HK-2 (cell line): ENCODE data around the gene AJAP1.

Source experiments
- DNase-seq: peaks from one replicate; pipeline ENCODE4 v3.0.0-alpha.2; 2018; ENCODE audit not compliant: unreplicated experiment

AJAP1 gene

DNA sequence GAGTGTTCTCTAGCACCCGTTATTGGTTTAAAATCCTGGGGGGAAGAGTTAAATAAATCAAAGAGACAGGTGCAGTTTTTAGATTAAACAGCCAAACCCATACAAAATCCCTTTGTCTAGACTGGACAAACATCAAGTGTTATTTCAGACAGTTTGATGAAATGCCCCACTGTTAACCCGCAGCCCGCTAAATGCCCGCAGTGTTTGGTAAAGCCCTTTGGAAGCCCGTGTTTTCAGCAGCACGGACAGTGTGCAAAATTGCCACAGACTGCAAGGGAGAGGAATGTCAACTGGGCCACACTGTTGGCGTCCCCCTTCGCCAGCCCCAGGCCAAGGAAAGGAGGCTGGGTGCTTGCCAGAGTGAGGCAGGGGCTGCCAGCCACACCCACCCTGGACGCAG, 26.6 kb downstream of the AJAP1 start:
- DNase-seq = no peak

DNA sequence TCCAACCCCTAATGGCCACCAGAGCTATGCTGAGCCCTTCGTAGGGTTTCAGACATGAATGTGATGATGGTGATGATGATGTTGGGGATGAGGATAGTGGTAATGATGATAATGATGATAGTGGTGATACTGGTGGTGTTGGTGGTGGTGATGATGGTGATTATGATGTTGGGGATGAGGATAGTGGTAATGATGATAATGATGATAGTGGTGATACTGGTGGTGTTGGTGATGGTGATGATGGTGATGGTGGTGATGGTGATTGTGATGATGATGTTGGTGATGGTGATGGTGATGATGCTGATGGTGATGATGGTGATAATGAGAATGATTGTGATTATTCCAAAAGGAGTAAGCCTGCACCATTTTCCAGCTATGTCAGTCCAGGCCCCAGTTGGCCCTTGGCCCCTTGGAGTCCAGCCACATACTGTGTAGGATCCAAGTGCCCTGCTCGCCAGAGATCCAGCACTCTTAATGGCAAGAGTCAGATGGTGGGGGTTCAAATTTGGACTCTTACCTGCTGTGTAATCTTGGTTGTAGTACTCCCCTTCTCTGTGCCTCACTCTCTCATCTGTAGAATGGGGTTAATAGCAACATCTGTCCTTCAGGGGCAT, 28.3 kb downstream of the AJAP1 start:
- no peak for DNase-seq

DNA sequence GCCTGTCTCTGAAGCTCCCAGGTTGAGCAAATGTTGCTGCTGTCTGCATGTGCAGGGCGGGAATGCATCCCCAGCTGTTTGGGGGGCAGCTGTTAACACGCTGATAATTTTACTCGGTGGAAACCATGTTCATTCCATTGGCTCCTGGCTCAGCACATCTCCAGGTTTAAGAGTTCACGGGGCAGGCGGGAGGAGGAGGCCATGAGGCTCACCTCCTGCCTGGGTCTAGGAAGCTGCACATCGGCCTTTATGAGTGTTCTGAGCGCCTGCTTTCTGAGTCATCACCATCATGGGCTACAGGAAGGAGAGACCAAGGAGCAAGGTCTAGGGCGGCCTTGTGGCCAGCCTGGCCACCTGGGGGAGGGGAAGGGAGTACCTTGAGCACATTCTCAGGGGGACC, 29.7 kb downstream of the AJAP1 start:
- DNase-seq = no peak

DNA sequence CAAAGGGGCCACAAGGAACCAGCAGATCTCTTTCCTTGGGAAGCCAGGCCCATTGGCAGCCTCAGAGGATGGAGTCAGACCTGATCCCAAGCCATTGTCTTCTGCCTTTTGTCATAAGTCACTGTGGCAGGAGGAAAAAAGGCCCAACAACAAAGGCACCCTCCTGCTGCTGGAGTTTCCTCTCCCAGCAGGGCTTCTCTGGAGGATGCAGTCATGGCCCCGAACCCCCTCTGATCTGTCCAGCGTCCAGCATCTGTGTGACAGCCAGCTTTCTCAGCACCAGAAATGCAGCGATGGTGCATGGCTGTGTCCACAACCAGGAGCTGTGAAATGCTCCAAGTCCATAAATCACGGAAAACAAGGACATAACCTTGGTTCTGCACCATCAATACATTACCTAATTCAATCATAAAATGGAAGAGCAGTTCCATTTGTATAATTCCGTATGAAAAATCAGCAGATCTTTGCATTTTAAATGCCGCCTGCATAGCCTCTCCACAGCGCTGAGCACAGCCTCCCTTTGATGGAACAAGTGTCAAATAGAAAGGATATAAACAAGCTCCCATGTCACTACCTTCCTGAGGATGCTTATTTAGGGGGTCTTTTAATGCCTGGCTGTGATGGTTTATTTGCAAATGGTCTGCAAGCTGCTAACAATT, 30.6 kb downstream of the AJAP1 start:
- no peak for DNase-seq

DNA sequence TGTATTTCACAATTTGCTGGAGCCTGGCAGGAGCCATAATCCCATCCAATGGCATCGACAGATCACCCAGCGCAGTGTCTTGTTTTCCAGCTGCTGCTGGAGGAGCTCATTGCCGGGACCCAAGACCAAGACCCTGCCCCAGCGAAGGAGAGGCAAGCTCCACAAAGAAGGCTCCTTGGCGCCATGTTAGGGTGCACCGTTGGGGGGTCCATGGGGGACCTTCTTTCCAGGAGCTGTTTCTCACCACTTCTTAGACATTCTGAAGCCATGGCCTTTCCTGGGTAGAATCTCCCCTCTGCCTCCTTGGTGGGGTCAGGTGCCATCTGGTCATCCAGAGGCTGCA, 31.1 kb downstream of the AJAP1 start:
- no peak for DNase-seq

DNA sequence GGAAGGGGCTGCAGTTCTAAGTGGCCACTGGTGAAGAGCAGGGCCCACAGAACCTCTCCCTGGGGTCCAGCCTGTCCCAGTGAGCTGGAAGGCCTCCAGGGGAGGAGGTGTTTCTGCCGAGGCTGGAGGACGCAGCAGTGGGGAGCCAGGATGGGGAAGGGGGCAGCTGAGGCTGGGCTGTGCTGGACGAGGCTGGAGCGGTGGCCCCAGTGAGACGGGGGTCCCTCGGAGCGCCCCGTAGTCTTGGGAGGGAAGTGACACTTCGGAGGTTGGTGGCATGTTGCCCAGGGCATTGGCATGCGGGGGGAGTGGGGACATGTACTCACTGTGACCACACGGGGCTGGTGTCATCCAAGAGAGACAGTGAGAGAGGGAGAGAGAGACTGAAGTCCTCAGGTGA, 33.5 kb downstream of the AJAP1 start:
- DNase-seq = no peak

DNA sequence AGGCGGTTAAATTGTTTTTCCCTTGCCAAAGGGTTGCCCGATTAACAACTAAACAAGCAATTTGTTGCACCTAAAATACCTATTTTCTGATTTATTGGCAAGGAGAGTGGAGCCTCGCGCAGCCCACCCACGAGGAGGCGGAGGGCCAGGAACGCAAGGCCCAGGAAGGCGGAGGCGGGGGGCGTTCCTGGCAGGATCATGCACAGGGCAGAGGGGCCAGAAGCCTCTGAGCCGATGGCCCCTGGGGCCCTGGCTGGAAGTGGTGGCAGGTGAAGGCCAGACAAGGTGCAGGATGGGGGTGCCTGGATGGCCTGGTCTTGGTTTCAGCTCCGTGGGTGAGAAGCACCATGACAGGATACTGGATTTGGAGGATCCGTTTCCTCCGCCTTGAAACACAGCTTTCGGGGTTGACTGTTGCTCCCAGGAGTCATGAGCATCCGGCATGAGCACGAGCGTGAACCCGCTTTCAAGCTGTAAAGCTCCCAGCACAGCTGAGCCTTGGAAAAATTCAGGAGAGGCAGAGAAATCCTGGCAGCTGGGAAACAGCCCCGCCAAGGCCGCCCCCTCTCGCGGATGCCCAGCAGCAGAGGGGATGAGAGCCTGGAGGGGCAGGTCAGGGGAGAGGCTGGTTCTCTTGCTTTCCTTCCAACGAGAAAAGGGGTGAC, 35.0 kb downstream of the AJAP1 start:
- DNase-seq = no peak

DNA sequence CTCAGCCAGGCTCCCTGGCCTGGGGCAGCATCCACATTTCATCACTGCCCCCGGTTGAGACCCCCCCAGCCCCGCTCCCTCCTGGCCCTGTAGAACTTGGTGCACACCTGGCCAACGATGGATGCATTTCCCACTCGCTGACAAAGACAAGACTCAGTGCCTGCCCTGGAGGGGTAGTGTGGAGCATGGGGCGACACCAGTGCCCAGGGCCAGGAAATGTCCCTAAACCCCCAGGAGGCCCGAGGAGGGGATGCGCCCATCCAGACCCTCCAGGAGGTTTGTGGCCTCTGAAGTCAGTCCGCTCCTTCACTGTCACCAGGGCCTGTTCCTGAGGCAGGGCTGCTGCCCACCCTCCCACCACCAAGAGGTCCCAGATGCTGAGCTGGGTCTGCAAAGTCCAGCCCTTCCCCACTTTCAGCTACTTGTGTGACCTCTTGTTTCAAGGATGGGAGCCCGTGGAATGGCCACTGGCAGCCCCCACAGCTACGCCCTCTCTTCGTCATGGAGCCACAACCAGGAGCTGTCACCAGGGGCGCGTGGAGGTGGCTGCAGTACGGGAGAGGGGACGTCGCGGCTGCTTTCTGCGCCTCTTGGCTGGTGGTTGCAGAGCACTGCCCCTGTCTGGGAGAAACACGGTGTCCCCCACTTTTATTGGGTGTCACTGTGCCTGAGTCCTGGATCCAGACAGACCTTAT, 35.7 kb downstream of the AJAP1 start:
- no peak for DNase-seq

DNA sequence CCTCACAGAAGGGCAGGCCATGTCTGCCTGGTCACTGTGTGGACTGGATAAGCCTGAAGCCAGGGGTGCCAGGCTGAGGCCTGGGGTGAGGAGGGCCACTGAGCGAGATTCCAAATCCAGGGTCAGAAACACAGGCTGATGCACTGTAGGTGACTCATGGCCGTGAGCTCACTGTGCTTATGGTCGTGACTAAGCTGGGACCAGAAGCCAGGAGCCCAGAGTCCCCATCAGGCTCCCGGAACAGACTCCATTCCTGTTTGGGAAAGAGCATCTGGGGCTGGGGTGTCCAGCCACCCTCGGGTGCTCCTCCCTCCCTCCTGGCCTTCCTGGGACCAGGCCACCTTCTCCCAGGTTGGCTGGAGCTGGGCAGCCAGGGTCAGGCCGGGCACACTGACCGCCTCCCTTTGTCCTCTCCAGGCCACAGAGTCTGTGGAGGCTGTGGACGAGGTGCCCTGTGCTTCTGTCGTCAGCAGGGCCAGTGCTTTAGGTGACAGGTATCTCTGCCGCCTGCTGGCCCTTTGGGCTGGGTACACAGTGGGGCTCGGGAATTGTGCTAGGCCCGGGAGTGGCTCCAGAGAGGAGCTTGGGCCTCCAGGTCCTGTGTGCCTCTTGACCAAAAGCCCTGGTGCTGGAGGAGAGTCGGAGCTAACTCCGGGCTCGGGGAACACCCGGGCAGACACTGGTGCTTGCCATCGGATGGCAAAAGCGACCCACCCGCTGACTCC, 36.7 kb downstream of the AJAP1 start:
- no peak for DNase-seq

DNA sequence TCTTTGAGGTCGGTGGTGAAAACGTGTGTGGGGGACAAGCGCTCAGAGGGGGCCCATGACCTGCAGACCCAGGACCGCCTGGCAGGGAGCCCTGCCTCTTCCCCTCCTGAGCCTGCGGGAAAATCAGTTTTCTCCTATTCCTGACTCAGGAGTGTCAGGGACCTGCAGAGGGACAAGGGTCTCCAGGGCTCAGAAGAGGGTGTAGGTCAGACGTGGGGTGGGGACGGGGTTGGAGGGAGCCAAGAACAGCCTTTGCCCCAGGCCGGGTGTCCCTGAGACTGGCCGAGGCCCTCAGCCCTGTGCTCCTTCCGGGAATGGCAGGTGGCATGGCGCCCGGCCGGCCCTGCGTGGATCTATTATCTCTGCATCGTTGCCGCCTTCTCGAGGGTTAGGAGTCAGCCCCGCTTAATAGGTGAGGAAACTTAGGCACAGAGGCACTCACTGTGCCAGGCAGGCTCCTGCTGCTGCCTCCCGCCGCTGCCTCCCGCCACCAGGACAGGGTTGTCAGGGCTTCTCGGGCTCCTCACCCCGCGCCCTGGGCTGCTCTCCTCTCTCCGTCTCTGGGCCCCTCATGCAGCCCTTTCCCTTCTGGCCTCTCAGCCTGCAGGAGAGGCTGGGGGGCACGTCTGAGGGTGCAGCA, 37.5 kb downstream of the AJAP1 start:
- no peak for DNase-seq

DNA sequence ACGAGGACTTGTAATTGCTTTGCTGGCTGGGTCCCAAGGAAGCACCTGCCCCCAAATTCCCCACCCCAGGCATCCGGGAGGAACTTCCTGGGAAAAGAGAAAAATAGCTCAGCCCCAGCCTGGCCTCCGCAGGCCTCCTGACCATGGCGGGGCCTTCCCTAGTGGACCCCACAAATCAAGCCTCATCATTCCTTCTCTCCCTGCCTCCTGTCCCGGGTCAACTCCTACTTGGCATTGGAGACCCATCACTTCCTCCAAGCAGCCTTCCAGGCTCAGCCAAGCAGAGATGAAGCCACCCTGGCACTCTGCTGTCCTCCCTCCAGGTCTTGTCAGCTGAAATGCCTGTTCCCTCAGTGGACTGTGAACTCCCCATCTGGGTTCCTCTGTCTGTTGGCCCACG, 38.0 kb downstream of the AJAP1 start:
- no peak for DNase-seq

DNA sequence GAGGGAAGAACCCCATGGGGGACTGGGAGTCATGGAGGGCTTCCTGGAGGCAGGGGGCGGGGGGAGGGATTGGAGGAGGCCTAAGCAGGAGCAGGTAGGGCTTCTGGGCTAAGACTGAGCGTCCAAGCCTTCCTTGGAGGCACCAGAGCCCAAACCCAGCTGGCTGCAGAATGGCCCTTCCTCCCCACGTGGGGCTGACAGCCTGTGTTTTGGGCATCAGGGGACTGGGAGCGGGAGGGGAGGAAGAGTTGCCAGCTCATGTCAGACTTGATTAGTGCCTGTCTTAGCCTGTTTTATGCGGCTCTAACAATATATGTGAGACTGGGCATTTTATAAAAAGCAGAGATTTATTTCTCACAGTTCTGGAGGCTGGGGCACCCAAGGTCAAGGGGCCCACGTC, 38.9 kb downstream of the AJAP1 start:
- no peak for DNase-seq

DNA sequence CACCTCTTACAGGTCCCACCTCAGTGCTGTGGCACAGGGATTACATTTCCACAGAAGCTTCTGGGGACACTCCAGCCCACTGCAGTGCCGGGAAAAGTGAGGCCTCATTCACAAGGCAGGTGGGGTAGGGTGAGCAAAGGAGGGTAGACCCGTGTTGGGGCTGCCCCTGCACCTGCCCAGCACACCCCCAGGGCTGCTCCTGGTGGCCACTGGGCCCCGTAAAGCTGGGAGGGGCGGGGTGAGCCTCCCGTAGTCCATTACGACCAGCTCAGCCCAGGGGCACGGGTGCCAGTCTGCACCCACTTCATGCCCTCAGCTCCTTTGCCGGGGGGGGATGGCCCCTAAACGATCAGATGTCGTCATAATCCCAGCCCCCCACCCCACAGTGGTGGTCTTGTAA, 39.5 kb downstream of the AJAP1 start:
- no peak for DNase-seq

DNA sequence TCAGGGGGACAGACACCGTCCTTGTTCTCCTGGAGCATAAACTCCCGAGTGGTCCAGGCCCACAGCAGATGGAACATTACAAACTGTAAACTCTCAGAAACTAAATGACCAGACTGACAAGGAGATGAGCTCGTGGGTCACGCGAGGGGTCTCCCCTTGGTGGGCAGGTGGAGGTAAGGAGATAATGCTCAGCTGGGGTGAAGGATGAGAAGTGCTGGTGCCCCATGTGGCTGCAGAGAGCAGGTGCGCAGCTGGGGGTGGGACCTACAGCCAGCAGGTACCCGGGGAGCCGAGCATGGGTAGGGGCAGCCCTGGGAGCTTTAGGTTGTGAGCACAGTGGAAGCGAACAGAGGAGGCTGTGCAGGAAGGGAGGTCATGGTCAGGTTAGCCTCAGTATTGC, 40.1 kb downstream of the AJAP1 start:
- DNase-seq = no peak

DNA sequence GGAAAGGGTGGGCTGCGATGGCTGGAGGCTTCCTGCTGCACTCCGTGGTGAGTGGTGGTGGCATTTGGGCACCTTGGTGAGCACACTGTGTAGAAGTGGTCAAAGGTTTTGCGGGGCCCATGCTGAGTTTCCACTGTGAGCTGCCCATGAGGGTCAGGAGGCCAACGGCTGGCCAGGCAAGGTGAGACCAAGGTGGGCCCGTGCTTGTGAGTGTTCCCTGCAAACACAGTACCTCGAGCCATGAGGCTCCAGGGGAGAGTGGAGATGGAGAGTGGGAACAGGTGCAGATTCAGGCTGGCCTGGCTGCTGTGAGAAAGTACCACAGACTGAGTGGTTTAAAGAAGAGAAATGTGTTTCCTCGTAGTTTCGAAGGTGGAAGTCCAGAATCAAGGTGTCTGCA, 40.8 kb downstream of the AJAP1 start:
- no peak for DNase-seq

DNA sequence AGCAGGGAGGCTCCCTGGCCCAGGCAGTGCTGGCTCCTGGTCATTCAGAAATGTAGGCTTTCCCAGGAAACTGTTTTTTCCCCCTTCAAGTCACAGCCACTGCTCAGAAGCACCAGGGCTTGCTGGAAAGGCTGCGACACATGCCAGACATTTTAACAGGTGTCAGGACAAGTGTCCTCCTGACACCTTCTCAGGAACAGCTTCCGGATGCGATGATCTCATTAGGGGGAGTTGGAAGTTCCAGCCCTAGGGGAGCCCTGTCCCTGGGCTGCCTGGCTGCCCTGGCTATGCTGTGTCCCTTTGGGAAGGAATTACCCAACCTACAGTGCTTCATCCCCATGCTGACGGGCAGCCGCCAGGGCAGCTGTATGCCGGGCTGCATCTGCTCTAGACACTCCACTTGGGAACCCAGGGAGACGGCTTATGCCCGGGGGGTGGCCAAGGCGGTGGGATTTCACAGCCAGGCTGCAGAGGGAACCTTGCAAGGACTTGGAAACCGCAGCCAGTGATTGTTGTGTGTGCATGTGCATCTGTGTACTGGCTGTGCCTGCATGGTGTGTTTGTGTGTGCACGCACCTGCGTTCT, 41.8 kb downstream of the AJAP1 start:
- DNase-seq = no peak

DNA sequence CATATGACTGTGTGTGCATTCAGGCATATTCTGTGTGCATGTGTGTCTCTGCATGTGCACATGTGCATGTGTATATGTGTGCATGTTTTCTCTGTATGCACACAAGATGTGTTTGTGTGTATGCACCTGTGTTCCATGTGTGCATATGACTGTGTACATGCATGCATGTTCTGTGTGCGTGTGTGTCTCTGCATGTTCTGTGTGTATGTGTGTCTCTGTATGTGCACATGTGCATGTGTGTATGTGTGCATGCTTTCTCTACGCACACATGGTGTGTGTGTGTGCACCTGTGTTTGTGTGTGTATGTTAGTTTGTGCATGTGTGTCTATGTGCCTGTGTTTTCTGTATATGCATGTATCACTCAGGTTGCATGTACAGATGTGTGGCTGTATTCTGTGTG, 42.3 kb downstream of the AJAP1 start:
- DNase-seq = no peak

DNA sequence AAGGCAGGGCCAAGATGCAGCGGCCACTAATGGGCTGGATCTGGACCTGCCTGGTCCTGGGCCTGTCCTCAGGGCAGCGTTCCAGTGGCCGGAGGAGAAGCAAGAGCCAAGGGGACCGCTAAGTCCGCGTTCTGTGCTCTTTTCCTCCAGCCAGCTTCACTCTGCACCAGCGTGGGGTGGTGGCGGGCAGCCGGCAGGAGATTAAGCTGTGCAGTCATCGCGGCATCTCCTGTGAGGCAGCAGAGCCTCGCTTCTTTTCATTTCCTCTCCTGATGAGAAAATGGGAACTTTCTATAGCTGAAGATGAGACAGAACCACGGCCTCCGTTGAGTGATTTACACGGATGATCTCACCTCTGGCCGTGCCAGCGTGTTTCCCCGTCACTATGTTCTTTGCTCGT, 43.4 kb downstream of the AJAP1 start:
- DNase-seq = no peak

DNA sequence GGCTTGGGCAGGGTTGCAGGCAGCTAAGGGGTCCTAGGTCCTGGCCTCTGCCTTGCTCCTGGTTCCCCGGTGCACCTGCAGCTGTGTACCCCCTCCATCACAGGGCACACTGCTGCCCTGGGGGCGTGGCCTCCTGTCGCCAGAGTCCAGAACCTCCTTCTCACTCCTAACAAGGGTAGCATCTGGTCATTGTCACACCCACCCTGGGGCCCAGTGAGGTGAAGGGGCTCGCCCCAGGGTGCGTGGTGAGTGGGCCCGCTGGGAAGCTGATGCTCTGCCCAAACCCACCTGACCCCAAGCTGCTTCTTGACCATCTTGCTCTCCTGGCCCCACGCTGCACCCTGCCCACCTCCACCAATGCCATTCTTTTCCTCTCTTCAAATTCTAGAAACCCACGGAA, 44.5 kb downstream of the AJAP1 start:
- DNase-seq = no peak

DNA sequence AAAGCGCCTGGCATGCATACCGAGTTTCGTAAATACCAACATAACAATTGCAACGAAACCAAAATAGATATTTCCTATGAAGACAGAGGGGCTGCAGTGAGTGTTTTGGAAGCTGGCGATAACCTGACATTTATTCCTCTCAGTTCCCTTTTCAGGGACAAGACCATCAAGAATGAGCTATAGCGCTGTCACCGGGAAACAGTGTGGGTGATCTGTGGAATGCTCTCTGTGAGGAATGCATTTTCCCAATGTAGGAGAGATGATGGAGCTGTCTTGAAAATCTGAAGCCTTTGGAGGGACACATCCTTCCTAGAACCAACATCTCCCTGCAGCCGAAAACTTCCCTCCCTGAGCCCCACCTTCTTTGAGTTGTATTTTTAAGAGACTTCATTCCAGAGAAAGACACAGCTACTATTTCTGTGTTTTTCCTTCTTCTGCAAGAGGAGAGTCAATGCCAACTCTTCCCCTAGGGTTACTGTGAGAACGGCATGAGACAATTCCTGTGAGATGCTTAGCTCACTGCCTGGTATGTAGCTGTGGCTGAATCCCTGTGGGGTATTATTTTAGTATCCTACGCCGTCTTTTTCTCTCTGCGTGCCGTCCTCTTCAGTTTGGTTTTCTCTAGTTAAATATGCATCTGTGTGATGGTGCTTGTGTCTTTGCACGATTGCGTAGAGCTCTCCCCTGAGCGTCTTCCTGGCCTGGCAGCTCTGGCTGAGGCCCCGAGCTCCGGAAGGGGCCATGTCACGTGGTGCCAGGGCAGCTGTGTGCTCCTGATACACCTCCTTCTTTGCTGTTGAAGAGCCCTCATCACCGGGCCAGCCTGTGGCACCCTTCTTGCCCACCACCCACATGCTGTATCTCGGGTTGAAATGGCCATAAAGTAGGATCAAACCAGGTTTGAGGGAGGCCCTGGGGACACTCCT, 45.2 kb downstream of the AJAP1 start:
- DNase-seq = no peak
